Heart left ventricle (tissue), 13 donors: ENCODE measurements around the gene PNKP.

ENCODE experiments used
- POLR2A ChIP-seq, 2 donors: fragments of 450-650 bp; IDR thresholded peaks; one replicate each; pipeline ENCODE4 v1.6.1; 2017; ENCODE audit warnings: antibody characterized with exemption in 2 of 2, mild to moderate bottlenecking in 2 of 2, moderate library complexity in 2 of 2
- TF ChIP-seq, protein P1 (sequence below), 12 donors: fragments of 200-600 bp; sonication (generic) in 4 of 12; IDR thresholded peaks; one replicate each; pipeline versions ENCODE4 v1.5.0 to v1.8.0; 2018 to 2022; ENCODE audit warnings: antibody characterized with exemption in 12 of 12, mild to moderate bottlenecking in 5 of 12
- donor health status: ischemic (EF 13 %, LVEDD 7.1; RV severe dilation, severe dysfunction).
- donor health status: DM: no; HTN: yes; CAD: no.
- donor health status: DM: no; HTN: no; CAD: no.
- donor health status: ischemic (EF 25% LVEDD 6.9; RV normal size, moderate dysfunction).
- donor health status: ischemic (EF 25% LVEDD 5.7; RV mildly dilated, moderate dysfunction).
- donor health status: ischemic (EF 35%, LVEDD 5.7; RV mildly dilated, moderate dysfunction).
- donor health status: nonischemic (EF 11% LVEDD 7.7; RV severe dilation, severe dysfunction).
- donor health status: DM: yes; HTN: yes; CAD: no.
- donor health status: PGD.
- donor health status: ischemic (EF 29% LVEDD 5.4; RV normal size, mild dysfunction).
- donor health status: nonischemic (EF 23%, LVEDD 6.1; RV moderate dilation, normal function).

DNA sequence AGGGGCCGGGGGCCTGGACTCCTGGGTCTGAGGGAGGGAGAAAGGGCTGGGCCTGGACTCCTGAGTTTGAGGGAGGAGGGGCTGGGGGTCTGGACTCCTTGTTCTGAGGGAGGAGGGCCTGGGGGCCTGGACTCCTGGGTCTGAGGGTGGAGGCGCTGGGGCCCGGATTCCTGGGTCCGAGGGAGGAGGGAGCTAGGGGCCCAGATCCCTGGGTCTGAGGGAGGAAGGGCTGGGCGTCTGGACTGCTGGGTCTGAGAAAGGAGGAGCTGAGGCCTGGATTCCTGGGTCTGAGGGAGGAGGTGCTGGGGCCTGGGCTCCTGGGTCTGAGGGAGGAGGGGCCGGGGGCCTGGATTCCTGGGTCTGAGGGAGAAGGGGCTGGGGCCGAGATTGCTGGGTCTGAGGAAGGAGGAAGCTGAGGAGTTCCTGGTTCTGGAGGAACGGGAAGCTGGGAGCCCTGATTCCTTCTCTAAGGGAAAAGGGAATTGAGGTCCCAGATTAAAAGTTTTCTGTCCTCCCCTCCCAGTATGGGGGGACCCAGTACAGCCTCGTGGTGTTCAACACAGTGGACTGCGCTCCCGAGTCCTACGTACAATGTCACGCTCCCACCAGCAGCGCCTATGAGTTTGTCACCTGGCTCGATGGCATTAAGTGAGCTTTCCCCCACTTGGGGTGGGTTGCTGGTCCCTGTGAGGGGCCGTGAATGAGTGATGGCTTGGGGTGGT is 48.6 kb downstream of the PNKP start:
- TF ChIP-seq, protein P1, sequence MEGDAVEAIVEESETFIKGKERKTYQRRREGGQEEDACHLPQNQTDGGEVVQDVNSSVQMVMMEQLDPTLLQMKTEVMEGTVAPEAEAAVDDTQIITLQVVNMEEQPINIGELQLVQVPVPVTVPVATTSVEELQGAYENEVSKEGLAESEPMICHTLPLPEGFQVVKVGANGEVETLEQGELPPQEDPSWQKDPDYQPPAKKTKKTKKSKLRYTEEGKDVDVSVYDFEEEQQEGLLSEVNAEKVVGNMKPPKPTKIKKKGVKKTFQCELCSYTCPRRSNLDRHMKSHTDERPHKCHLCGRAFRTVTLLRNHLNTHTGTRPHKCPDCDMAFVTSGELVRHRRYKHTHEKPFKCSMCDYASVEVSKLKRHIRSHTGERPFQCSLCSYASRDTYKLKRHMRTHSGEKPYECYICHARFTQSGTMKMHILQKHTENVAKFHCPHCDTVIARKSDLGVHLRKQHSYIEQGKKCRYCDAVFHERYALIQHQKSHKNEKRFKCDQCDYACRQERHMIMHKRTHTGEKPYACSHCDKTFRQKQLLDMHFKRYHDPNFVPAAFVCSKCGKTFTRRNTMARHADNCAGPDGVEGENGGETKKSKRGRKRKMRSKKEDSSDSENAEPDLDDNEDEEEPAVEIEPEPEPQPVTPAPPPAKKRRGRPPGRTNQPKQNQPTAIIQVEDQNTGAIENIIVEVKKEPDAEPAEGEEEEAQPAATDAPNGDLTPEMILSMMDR (IDR thresholded peaks at IDR 0.05): no peak
- no peak for TF ChIP-seq POLR2A (IDR thresholded peaks at IDR 0.05)
